T-helper 2 cell treated with Interferon-gamma antibody and Interleukin-4, amounts not matched to agents 100 ng/mL and 5 ng/mL, for 36 hours (primary cell): ENCODE data around the gene EMILIN2. TPM values are rescaled to one million over a fixed set of nuclear protein-coding genes. Genes with fewer than 3 reads are reported as not detected.

Source experiments
- intact Hi-C: fragments of 100-400 bp; cut with micrococcal nuclease; formaldehyde crosslinking; loops from one replicate; pipeline ENCODE4 v1.15.1; 2023
- total RNA-seq: library from RNA; stranded (reverse); gene quantifications from 2 replicates; pipeline ENCODE4 v1.2.3, GENCODE V29; 2022

EMILIN2 gene
- total RNA-seq, 1 donor from 2014 or later = 44.2 TPM

GRCh38 chr18:2935438-2936192 is 88.8 kb downstream of the EMILIN2 start:
- intact Hi-C loops = no loop called here

GRCh38 chr18:2939317-2939716 is 92.5 kb downstream of the EMILIN2 start:
- intact Hi-C loops = no loop called here

GRCh38 chr18:2948038-2948437 is 101.2 kb downstream of the EMILIN2 start:
- intact Hi-C loops = no loop called here

- intact Hi-C loops = no loop called here
Measured at GRCh38 chr18:2952605-2953004, 105.8 kb downstream of the EMILIN2 start.

GRCh38 chr18:2953935-2954653 is 107.3 kb downstream of the EMILIN2 start:
- intact Hi-C loops = no loop called here

- intact Hi-C loops = no loop called here
Measured at GRCh38 chr18:2954869-2955645, 108.3 kb downstream of the EMILIN2 start.

GRCh38 chr18:2956056-2956455 is 109.2 kb downstream of the EMILIN2 start:
- intact Hi-C loops = no loop called here

GRCh38 chr18:2958819-2959298 is 112.1 kb downstream of the EMILIN2 start:
- intact Hi-C loops = loop anchor here (1.0 kb wide), 1 partner anchor 23 kb away; no protein-coding TSS in a partner anchor

- intact Hi-C loops = loop anchor here (1.0 kb wide), 1 partner anchor 23 kb away; no protein-coding TSS in a partner anchor
Measured at GRCh38 chr18:2959341-2959740, 112.5 kb downstream of the EMILIN2 start.

- intact Hi-C loops = loop anchor here (1.0 to 5.0 kb wide), 8 partner anchors 28 to 631 kb away; partner anchors contain the start of genes LPIN2, MYL12A and SMCHD1
Measured at GRCh38 chr18:2960983-2961696, 114.3 kb downstream of the EMILIN2 start.

- intact Hi-C loops = loop anchor here (2.0 to 5.0 kb wide), 6 partner anchors 29 to 630 kb away; partner anchors contain the start of genes LPIN2 and SMCHD1
Measured at GRCh38 chr18:2961821-2962220, 115.0 kb downstream of the EMILIN2 start.

GRCh38 chr18:2963048-2963447 is 116.2 kb downstream of the EMILIN2 start:
- intact Hi-C loops = loop anchor here (1.0 to 5.0 kb wide), 4 partner anchors 9 to 629 kb away; partner anchors contain the start of gene SMCHD1

GRCh38 chr18:2964361-2965010 is 117.7 kb downstream of the EMILIN2 start:
- intact Hi-C loops = loop anchor here (5.0 kb wide), 3 partner anchors 307 to 628 kb away; partner anchors contain the start of gene SMCHD1

Other genes starting within 250 kb of the EMILIN2 start
- gene SMCHD1, start 191.3 kb upstream of the EMILIN2 start, total RNA-seq = 142 and 144 TPM in 2 replicates
- 74.4 and 76.1 TPM in 2 replicates for gene LPIN2, start 166.1 kb downstream of the EMILIN2 start, total RNA-seq